GM18870 (cell line): ENCODE results near the gene ITPKC.

Source experiments
- ATAC-seq: cut with Tn5 transposase; IDR thresholded peaks from one replicate; pipeline ENCODE4 v1.9.1; 2021; ENCODE audit warnings: moderate library complexity; ENCODE audit not compliant: unreplicated experiment

The ITPKC gene

DNA sequence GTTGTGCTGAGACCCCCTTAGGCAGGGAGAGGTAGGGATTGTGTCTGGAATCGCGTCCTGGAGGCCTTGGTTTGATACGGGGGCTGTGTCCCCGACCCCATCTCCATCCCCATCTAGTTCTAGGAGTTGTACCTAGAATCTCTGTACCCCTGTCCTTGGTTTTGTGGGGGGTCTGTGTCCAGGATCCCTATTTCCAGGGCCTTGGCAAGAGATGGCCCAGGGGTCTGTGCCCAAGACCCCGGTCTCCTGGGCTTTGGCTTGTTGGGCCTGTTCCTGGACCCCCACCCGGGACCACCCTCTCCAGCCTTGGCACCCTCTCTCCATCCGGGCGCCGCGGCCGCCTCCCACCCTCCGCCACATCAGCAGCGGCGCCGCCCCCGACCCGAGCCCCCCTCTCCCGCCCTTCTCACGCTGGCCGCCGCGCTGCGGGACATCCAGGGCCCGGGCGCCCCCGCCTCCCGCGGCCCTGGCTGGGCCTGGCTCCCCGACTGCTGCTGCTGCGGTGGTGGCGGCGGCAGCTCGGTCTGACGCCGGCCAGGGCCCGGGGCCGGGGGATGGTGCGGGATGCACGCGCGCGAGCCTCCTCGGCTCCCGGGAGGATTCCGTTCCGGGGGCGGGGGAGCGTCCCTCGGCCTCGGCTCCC lies 26.7 kb upstream of the ITPKC start, which contains the start of gene NUMBL:
Gene NUMBL, minus strand, starts transcription at position 602 of the 643 bp plus-strand sequence. Its CDS starts 168 bp downstream, at position 434.
- no peak for ATAC-seq

DNA sequence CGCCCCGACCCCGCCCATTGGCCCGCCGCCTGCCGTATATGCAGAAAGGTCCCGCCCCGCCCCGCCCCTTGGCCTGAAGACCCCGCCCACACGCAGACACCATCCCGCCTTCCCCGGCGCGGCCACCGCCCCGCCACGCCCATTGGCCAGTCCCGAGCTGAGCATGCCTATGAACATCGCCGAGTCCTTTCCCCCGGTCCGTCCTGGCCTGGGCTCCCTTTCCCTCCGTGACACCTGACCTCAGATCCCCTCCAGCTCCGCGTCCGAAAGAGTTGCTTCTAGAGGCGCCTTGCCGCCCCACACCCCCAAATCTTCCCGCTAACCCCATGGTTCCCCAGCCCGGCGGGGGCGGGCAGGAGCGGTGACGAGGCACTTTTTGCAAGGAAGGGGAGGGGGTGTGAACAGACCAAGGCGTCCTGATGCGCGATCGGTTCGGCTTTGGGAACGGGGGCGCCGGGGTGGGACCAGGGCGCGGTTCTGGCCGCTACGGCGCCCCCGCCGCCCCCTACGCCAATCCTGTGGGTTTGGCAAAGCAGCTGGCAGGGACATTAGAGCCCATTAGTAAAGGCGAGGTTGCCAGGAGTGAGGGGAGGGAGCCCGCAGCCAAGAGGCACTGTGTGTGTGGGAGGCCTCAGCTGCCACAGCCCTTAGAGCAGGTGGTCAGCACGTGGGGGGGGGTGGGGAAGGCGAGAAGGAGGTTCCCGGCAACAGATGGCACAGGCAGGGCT lies 26.1 kb upstream of the ITPKC start:
- ATAC-seq = no peak

DNA sequence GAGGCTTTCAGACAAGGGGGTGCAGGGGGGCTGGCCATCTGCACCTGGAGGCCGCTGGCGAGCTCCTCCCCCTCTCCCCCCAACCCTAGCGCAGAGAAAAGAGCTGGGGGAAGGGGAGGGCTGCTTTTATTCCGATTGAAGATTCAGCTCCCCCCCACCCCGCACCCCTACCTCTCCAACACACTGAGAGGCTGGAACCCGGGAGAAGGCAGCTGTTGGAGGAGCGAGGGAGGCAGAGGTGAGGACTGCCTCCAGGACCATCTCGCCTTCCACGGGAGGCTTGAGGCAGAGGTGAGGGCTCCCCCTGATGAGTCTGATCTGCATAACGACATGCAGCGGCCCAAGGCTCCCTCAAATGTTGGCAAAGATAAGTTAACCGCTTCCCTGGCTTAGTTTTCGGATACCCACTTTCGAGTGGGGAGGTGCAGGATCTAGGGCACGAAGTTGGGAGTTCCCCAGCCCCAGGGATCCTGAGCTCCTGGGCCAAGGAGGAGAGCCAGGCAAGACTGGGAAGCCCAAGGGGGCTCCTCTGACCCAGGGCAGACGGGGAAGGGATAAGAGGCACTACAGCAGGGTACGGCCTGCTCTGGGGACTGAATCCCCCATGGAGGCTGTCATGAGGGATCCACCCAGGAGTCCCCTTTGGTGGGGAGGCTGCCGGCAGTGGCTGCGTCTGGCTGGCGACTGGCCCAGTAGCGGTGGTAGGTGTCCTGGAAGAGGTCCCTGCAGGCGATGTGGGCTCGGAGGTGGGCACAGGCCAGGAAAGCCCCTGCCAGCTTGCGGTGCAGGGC lies 25.3 kb upstream of the ITPKC start:
- no peak for ATAC-seq

DNA sequence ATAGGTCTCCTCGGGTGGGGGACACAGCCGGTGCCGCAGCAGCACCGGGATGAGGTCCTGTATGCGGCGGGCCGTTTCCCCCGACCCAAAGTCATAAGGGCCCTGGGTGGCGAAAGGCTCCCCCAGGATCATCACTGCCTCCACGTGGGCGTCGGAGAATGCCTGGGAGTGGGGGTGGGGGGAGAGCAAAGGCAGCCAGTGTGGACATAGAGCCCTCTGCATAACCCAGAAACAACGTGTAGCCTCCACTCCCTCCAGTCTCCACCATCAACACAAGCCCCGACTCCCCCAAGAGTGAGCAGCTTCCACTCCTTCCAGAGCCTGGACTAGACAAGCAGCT lies 24.7 kb upstream of the ITPKC start:
- ATAC-seq = no peak

DNA sequence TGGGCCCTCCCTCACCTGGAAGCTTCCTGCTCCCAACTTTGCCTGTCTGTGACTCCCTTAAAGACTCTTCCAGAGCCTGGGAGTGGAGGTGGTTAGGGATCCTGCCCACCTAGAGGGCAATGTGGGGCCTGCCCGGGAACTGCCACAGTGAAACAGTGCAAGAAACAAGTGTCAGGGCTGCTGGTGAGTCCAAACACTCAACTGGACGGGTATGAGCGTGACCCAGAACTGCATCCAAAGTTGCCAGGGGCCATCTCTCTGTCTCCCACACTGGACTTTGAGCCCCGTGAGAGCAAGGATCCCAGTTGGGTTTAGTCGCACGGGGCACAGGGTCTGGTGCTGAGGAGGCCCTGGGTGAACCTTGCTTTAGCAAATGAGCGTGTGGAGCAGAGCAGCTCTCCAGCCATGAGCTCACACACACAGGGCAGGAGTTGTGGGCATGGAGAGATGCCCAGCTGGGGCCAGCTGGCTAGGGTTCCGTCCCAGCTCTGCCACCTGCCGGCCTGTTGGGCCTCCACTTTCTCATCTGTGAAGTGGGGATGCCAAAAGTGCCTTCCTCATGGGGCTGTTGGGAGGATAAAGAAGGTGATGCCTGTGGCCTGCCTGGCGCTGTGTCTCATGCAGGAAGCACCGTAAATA lies 23.6 kb upstream of the ITPKC start:
- no peak for ATAC-seq

DNA sequence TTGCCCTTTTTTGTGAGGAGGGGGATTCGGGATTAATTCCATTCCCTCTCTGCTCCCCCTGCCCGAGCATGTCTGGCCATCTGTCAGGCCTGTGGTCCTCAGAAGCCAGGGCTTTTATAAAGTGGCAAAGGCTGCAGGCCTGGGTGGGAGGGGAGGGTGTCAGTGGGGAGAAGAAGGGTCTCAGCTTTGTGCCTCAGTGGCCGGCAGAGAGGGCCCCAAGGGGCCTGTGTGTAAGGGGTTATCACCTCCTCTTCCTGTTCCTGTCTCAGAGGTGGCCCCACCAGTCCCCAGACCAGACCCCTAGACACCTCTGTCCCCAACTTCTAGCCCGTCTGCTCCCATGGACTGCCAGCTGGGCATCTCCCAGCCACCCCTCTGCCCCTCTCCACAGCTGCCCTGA lies 23.0 kb upstream of the ITPKC start:
- ATAC-seq = no peak

DNA sequence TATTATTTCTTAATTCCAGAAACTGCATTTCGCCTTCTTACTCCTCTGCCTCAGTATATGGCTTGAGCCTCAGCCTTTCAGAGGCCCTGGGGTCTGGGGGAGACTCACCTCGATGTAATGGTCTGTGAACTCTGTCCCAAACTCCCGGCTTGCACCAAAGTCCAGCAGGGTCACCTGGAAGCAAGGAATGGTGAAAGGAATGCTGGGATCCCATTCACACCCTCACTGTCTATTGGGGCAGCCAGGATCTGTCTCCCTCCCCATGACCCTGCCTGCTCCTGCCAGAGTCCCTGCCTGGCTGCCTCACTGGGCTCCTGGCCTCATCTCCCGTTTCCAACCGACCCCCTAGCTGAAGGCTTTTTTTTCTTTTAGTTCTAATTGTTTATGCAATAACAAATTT lies 21.0 kb upstream of the ITPKC start:
- ATAC-seq = no peak

DNA sequence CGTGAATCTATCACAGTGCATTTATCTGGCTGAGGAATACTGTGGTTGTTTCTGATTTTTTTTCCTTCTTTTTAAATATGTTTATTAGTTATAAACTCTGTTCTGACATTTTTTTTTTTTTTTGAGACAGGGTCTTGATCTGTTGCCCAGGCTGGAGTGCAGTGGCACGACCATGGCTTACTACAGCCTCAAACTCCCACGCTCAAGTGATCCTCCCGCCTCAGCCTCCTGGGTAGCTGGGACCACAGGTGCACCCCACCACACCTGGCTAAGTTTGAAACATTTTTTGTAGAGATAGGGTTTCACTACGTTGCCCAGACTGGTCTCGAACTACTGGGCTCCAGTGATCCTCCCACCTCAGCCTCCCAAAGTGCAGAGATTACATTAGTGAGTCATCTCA lies 19.9 kb upstream of the ITPKC start:
- ATAC-seq = no peak

DNA sequence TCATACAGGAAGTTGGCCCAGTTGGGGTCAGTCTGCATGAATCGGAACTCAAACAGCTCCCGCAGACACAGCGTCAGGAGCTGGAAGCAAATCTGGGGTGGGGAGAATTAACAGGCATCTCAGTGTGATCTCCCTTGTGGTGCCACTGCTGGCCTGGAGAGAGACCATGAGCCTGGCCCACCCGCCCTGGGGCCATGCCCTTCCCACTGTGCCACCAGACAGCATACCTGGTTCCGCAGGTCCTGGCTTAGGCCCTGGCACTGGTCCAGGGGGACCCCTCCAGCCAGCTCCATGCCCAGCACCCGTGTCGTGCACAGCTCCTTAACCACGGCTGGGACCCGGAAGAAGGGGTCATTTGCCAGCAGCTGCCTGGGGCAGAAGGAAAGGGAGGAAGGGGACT lies 16.8 kb upstream of the ITPKC start:
- no peak for ATAC-seq

DNA sequence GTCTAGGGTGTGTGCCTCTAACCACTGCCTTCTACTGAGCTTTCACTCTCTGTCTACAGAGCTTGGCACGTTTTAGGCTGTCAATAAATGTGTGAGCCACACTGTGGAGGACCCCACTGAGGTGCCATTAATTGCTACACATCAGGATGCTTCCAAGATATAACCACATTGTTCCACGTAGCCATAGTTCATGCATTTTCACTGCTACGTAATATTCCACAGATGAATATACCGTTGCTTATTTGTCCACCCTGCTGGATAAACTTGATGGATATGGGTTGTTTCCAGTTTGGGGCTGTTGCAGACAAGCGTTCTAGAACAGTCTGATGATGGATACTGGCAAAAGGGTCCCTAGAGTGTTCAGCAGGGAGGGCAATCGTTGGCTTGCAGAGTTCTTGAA lies 15.2 kb upstream of the ITPKC start:
- ATAC-seq = no peak

DNA sequence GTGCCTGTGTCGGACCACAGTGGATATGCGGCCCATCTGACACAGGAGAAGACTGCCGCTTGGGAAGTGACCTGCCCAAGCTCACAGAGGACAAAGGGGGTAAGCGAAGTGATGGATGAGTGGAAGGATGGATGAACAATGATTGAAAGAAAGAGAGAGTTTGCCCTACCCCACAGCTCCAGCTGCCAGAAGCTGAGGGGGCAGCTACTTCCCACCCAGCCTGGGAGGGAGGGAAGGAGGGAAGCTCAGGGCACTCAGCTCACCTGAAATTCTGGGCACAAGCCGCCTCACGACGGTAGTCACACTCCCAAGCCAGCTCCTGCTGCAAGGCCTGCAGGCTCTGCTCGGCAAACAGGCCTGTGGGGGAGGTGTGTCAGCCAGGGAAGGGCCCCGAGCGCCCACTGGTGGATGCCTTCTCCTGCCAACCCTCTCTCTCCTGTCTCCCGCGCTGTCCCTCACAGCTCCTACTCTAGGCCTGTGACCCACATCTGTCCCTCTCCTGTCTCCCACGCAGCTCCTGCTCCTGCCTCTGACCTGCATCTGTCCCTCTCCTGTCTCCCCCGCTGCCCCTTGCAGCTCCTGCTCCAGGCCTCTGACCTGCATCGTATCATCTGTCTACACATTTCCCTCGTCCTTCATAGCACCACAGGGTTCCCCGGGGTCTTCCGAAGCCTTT lies 14.4 kb upstream of the ITPKC start:
- ATAC-seq = no peak

DNA sequence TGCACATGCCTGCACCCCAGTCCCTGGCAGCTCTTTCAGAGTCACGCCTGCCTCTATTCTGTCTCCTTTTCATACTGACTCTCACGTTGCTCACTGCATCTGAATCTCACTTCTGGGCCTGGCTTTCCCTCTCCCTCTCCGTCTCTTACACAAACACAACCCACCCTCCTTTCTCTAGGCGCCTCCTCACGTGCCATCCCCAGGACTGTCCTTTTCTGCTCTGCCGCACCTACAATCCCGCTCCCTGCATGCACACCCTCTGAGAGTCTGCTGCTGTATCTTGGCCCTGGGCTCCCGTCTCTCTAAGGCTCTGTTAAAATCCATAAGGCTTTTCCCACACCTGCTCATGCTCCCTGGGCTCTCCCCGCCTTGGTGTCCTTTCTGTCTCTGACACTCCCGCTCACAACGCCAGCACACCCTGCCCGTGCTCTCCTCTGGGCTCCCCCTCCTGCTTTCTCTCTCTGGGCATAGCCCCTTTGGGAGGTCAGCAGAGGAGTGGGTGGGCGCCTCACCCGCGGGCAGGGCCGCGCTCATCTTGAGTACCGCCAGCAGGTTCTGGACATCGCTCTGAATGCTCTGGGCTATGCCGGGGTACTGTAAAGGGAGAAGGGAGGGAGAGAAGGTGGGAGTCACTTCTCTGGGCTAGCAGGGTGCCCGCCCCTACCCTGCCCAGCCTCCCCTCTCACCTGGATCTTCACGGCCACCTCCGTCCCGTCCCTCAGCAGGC lies 13.7 kb upstream of the ITPKC start:
- no peak for ATAC-seq

DNA sequence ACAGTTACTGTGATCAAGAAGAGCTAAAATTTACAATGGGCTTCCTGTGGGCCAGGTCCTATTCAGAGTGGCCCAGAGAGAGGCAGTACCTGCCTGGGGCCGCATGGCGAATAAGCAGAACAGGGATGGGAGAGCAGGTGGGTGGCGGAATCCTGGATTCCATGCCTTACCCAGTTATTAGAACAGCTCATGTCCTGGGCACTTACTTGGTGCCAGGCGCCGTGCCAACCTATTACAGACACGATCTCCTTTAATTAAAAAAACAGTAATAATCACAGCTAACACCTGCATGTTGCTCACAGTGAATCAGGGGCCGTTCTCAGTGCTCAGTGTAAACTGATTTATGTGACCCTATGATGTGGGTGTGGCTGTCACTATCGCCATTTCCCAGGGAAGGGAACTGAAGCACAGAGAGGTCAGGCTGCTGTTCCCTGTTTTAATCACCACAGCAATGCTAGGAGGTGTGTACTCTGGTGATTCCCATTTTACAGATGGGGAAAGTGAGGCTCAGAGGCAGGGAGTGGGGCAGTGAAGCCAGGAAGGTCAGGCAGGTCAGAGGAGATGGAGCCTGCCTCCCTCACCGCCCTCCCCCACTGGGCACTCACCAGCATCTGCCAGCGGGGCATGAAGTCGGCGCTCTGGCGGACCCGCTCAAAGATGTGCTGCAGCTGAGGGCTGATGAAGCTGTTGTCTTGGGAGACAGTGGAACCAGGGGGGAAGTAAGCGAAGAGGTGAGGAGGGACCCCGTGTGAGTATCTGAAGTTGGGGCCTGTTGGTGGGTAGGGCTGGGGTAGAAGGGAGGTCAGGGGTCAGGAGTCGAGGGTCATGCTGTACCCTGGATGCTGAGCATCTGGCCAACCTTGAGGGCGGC lies 12.2 kb upstream of the ITPKC start:
- no peak for ATAC-seq

DNA sequence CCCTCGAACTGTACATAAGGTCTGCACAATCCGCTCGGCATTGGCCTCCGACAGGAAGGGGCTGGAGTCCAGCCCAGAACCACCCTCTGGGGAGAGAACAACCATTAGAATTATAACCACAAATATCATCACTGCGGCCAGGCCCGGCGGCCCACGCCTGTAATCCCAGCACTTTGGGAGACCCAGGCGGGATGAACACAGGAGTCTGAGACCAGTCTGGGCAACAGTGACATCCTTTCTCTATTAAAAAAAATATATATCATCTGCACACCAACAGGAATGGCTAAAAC lies 11.6 kb upstream of the ITPKC start:
- ATAC-seq = no peak

DNA sequence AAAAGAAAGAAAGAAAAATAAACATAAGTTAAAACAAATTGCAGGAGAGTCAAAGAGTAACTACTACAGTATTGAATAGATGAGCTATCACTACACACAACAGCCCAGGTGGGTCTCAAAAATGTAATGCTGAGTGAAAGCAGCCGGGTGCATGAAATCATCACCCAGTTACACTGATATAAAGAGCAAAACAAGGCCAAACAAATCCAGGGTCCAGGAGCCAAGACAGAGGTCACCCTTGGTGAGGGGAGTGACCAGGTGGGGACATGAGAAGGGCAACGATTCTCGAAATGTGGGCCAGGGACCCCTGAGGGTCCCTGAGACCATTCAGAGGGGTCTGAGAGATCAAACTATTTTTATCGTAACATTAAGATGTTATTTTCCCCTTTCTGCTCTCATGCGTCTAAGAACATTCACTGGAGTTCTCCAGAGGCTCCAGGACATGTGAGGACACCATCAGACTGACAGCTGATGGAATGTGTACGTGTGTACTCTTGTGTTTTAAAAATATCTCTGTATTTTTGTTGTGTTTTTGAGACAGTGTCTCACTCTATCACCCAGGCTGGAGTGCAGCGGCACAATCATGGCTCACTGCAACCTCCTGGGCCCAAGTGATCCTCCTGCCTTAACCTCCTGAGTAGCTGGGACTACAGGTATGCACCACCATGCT lies 10.8 kb upstream of the ITPKC start:
- no peak for ATAC-seq

DNA sequence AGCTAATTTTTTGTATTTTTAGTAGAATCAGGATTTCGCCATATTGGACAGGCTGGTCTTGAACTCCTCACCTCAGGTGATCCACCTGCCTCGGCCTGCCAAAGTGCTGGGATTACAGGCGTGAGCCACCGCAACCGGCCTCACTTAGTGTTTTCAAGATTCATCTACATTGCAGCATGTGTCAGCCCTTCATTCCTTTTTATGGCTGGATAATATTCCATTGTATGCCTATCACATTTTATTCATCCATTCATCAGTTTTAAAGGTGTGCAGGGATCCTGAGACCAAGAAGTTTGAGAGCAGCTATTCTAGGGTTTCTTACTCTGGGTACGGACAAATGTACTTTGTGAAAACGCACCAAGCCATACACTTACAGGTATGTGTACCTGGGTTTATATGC lies 9.3 kb upstream of the ITPKC start:
- no peak for ATAC-seq

DNA sequence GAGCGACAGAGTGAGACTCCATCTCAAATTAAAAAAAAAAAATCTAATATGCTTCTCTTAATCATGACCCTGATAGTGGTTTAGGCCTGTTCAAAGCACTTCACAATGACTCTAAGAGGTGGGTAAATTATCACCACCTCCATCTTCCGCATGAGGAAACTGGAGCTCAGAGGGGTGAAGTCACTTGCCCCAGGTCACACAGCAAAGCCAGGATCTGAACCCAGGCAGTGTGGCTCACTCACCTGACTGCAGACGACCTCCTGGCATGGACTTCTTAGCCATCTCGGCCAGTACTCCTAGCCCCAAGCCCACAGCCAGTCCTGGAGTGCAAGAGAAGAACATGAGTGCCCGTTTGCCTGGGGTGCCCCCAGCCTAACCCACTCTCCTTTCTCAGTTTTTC lies 7.1 kb upstream of the ITPKC start:
- ATAC-seq = no peak

DNA sequence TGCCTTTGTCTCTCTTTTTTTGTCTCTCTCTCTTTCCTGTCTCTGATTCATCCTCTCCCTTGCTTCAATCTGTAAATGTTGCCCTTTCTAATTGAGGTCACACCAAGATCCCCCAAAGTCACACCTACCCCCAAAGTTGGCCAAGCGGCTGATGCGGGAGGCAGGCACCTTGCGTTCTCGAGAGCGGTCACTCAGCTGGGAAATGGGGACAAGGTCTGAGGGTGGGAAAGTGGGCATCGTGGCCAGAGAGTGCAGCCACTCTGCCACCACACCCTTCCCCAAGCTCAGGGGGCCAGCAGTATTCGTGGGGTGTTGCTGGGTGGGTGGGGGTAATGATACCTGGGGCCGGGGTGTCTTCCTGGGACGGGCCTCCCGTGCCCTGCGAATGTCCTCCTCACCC lies 3.0 kb upstream of the ITPKC start:
- no peak for ATAC-seq
